GM19395 (cell line): Measurements from ENCODE around the gene PBX4.

Experiments used
- ATAC-seq: cut with Tn5 transposase; IDR thresholded peaks from one replicate; pipeline ENCODE4 v1.9.1; 2021; ENCODE audit warnings: mild to moderate bottlenecking, moderate library complexity; ENCODE audit not compliant: unreplicated experiment

PBX4 gene

DNA sequence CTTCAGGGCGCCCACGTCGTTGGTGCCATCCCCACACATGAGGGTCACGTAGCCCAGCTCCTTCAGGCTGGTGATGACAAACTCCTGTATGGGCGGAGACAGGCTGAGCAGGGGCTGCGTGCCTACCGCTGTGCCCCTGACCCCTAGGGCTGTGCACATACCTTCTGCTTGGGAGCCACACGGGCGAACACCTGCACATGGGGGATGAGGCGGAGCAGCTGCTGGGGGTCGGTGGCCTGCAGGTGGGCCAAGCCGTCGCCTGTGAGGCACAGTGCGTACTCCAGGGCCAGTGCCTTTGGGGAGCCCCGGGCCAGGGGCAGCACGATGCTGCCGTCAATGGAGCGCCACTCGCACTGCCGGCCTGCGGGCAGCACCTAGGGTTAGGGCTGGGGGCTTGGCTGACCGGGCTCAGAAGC, 31.1 kb upstream of the PBX4 start:
- ATAC-seq, result no peak

DNA sequence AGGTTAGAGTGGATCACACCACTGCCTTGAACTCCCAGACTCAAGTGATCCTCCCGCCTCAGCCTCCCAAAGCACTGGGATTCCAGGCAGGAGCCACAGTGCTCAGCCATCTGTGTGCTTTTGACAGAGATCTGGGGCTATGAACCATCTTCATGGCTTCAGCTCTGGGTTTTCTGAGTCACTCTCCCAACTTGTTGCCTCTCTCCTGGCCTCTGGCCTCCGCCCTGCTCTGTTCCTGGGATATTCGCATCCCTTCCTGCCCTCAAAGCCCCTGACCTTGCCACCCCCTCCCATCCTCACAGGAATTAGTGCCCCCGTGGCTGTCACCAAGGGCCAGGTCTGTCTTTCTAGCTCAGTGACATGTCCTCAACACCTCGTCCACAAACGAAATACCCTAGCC, 30.7 kb upstream of the PBX4 start:
- no peak for ATAC-seq

DNA sequence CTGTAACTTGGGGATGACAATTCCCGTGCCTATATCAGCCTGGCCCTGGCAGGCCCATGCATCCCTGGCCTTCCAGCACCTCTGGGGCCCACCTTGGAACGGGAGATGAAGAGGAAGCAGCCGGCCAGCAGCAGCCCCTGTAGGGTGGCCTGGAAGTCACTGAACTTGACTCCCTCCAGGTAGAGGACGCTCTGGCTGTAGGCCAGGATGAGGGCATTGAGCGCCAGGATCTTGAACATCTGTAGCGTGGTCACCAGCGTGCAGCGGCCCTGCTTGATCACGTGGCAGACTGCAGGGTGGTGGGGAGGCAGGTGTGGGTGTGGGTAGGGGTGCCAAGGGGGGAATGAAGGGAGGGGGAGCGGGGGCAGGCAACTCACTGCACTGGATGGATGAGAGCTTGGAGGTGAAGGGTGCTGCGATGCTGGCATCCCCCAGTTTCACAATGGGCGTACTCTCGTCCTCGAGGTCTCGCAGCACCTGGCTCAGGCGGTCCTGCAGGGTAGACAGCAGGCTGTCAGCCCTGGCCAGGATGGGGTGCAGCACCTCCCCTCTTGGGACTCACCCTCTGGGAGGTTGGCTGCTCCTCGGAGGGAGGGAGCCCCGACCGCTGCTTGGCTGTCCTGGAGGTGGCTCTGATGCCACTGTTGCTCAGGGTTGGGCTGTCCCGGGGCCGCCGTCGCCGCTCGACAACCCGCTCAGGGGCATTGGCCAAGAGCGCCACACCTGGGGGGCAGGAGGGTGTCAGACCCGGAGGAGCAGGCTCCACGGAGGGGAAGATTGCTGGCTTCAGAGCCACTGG, 28.7 kb upstream of the PBX4 start:
- no peak for ATAC-seq

DNA sequence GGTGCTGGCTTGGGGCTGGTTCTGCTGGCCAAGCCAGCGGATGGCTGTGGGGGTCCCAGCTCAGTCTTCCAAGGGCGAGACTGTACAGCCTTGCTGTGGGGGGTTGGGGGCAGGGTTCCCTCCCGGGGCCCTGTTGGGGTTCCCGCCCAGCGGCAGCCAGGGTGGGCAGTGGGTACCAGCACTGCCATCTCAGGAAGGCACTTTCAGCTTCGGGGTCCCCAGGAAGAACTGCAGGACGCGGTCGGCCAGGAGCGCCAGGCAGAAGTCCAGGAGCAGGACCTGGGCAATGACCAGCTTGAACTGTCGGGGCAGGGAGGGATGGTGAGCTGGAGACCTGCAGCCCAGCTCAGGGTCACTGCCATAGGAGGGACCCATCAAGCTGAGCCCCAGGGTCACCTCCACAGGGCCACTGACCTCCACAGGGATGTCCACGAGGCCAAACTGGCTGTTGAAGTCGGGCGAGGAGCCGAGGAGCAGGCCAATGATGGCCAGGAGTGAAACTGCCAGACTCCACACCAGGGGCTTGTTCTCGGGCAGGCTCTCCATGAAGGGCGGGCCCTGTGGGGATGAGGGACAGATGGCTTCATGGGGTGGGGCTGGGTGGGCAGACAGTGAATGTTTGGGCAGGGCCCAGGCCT, 26.9 kb upstream of the PBX4 start:
- no peak for ATAC-seq

GRCh38 chr19:19644054-19644388, 25.5 kb upstream of the PBX4 start:
- ATAC-seq, result no peak

- peak; percentile 77 for ATAC-seq
Observed at GRCh38 chr19:19643158-19644053, 24.9 kb upstream of the PBX4 start, which contains the start of gene GMIP. TSS of gene GMIP (minus strand) at chr19:19643657. CDS start at chr19:19643529, 128 bp downstream.

GRCh38 chr19:19642506-19643157, 24.1 kb upstream of the PBX4 start:
- no peak for ATAC-seq

GRCh38 chr19:19637523-19638251, 19.2 kb upstream of the PBX4 start:
- no peak for ATAC-seq

- ATAC-seq, result no peak
Observed at GRCh38 chr19:19637186-19637522, 18.7 kb upstream of the PBX4 start.

GRCh38 chr19:19636573-19637185, 18.2 kb upstream of the PBX4 start:
- ATAC-seq, result no peak

DNA sequence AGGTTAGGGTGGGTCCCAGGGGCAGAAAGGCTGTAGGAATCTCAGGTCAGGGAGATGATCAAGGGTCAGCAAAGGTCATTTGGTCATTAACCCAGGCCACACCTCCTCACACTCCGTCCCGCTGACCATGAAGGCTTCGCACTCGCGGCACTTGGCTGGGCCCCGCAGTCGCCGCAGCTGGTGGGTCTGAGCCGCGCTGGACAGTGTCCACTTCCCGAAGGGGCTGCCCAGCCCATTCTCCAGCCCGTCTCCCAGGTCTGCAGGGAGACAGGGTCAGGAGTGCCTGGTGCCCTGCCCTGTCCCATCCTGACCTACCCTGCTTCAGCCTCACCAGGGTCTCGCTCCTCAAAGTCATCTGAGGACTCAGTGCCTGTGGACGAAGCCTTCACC, 16.8 kb upstream of the PBX4 start:
- no peak for ATAC-seq

- no peak for ATAC-seq
Observed at GRCh38 chr19:19634516-19635312, 16.2 kb upstream of the PBX4 start.

DNA sequence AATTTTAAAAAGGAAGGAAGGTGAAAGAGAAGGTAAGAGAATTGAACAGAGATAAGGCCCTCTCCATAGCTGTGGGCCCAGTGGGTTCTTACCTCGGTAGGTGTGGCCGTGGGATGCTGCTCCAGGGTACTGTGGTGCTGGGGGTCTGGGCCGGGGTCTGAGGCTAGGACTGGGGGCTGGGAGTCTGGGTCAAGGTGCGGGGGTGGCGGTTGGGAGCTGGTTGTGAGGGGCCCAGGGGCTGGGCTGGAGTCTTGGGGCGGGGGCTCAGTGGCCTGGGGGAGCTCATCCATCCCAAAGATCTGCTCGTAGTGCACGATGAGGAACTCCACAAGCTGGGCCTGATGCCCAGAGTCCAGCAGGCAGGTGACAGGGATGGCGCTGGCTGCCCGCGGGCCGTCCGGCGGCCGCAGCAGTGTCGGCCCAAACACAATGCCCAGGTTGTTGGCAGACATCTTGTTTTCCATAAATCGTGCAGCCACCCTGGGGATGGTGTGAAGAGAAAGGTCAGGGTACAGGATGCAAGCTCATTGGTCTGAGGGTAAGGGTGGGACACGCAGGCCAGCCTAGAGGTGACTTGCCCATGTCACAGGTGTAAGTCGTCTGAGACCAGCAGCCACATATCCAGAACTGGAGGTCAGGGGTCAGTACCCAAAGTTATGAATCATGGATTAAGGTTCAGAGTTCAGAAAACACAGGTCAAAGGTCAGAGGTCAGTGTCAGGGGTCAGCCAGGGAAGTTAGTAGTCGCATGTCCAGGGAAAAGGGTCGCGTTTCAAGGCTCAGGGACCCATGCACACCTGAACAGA, 15.4 kb upstream of the PBX4 start:
- ATAC-seq, result no peak

GRCh38 chr19:19632661-19633060, 14.2 kb upstream of the PBX4 start:
- no peak for ATAC-seq

- no peak for ATAC-seq
Observed at GRCh38 chr19:19631346-19631745, 12.9 kb upstream of the PBX4 start.

- no peak for ATAC-seq
Observed at GRCh38 chr19:19630426-19630825, 11.9 kb upstream of the PBX4 start.

GRCh38 chr19:19630062-19630414, 11.6 kb upstream of the PBX4 start:
- no peak for ATAC-seq

DNA sequence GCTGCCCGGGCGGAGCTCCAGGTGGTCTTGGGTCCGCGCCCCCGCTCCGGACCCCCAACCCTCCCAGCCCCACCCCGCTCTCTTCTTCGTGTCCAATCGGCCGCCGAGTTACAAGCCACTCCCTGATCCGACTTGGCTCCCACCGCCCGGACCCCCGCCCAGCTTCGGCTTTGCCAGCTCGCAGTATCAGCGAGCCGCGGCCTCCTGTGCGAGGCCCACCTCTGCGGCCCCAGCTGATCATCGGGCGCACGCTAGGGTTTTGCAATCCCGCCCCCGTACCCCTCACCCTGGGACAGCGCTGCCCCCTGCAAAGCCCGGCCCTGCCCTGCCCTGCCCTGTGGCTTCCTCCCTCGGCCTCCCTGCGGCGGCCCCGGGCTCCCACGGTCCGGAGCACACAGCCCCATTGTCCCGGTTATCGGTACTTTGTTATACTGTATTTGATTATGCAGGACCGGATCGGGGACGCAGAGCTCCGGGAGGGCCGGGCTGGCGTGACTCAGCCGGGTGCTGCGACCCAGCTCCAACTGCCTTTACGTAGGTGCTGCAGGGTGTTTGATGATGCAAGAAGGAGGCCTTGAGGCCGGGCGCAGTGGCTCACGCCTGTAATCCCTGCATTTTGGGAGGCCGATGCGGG, 10.1 kb upstream of the PBX4 start:
- ATAC-seq, result no peak
